Posterior cingulate gyrus (tissue), 11 donors: ENCODE data around the gene HOOK2.
A peak's percentile ranks its signal among the peaks of the same experiment; 100 is the strongest.
"Not testable (repeated sequence)": the region's sequence is repeated elsewhere in the genome, so short reads cannot be mapped to it uniquely, and the experiment has no call there.

Experiments
- DNase-seq, 10 donors: peaks; one replicate each; pipeline versions ENCODE4 v3.0.0 to v3.0.0-alpha.2; 2020 to 2021; ENCODE audit warnings: mixed read lengths in 3 of 10
- intact Hi-C: fragments of 100-400 bp; cut with DNase I; formaldehyde crosslinking; loops from one replicate; pipeline ENCODE4 v1.15.1; 2023

The HOOK2 gene

DNA sequence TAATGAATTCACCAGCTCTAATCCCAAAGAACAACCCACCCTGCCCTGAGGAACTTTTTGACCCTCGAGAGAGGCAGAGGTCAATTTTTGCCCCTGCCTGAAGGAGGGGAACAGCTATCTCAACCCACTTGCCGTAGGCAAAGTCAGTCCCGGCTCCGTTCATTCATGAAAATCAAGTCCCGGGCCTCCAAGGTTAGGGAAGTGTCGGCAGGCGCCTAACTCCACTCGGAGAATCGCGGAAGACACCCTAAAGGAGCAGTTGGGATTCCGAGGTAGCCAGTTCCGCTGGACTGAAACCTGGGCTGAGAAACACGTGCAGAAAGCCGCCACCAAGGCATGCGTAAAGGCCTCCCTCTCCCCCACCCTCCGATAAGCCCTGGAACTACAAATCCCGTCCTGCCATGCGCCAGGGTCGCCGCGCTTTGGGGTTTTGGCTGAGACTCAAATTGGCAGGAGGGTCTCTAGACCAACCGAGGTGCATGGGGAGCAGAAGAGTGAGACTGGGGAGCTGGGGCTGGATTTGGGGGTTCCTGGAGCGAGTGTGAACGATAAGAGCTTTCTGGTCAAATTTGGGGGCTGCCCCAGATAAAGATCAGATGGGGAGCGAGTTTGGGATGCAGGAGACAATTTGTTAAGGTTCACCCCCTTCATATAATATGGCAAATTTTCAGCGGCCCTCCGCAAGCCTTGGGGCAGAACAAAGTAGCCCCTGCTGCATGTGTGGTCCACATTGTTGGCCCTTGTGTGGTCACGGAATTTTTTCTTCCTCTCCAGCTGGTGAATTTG, 51.5 kb downstream of the HOOK2 start, which contains the start of gene TNPO2:
TNPO2 (minus strand) TSS at position 292 of the 786 bp plus-strand sequence. CDS start 2,955 bp downstream, outside the sequence.
- DNase-seq = peak; percentile 43 to 93 (median 66)
- intact Hi-C loops = no loop called here

- DNase-seq = no peak
Observed at GRCh38 chr19:12723381-12723640, 52.0 kb downstream of the HOOK2 start.

GRCh38 chr19:12722566-12723380, 52.6 kb downstream of the HOOK2 start:
- intact Hi-C loops = loop anchor here (1.0 kb wide), 1 partner anchor 12 kb away; the partner anchor contains the start of gene TRIR
- DNase-seq = peak; percentile 94 to 99 (median 97)

More at GRCh38 chr19:12723381-12723640, 52.0 kb downstream of the HOOK2 start:
- intact Hi-C loops = no loop called here

DNA sequence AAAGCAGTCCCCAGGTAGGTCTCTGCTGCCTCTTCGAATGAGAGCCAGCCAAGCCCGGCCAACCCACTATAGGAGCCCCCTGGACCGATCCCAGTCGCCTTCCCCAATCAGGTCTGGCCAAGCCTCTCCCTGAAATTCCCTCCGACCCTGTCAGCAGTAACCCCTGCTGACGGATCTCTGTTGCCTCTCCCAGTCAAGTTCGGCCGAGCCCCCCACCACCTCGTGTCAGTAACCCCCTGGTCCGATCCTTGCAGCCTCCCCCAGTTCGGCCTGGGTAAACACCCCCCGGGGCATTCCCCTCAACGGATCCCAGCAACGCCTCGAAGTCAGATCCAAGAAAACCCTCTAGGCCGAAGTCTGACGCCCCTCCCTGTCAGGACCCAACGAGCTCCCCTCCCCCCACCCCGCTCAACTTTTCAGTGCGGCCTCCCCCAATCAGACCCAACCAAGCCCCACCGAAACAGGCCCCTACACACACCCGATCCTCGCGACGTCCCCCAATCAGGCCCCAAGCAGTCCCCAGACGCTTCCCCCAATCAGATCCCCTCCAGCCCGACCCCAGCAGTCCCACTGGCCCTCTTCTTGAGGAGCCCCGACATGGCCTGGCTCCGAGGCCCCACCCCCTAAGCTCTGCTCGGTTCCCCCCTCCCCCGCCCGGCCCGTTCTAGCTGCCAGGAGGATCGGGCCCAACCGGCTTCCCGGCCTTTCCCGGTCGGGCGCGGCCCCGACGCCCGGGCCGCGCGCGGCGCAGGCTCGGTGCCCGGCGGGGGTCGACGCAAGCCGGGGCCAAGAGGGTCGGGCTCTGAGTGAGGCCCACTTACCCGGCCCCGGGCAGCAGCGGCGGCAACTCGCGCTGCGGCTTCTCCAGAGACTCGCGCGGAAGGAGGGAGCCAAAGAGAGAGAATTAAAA, 53.4 kb downstream of the HOOK2 start:
- intact Hi-C loops = loop anchor here (1.0 kb wide), 1 partner anchor 12 kb away; the partner anchor contains the start of gene TRIR
- peak in 9 of 10 donors; percentile 27 to 83 (median 45) for DNase-seq

DNA sequence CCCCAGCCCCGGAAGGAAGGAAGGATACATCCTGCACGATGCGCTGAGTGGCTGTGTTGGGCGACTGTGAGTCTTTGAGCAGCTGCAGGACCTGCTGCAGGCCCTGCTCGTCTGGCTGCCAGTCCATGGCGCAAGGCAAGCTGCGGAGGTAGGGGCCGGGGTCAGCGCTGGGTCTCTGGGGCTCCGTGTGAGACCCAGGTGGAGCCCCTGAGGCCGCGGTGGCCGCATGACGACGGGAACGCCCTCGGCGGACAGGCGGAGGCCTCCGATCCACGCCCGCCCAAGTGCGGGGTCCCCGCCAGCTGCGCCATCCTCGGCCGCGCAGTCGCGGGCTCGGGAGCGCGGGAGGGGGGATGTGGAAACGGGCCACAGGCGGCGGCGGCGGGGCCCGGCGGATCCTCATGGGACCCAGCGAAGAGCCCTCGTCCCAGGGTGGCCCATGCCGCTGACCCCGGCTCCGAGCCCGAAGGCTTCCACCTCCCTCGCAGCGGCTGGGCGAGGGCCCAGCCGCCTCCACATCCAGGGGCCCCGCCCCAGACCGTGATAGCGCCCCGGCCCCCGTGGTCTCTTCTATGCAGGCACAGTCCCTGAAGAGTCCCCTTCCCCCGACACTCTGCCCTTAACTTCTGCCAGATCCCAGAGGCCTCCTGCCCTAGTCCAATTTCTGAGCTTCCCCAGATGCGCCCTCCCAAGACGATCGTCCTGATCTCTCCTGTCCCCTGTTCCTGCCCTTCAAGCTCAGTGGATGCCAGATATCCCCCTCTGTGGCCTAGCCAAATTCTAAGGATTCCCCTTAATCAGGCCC, 54.3 kb downstream of the HOOK2 start:
- intact Hi-C loops = no loop called here
- peak in 7 of 10 donors; percentile 15 to 88 (median 28) for DNase-seq

- intact Hi-C loops = no loop called here
- DNase-seq = no peak
Observed at GRCh38 chr19:12720296-12720695, 55.1 kb downstream of the HOOK2 start.

DNA sequence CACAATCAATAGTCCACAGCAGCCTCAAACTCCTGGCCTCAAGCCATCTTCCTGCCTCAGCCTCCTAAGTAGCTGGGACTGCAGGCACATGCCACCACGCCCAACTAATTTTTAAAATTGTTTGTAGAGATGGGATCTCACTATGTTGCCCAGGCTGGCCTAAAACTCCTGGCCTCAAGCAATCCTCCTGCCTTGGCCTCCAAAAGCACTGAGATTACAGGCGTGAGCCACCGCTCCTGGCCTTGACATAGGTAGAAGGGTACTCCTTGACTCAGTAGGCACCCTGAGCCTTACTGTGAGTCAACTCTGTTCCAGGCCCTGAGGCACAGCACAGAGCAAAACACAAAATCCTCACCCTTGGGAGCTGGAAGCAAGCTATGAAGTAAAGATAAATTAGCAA, 59.4 kb downstream of the HOOK2 start:
- no peak for DNase-seq
- intact Hi-C loops = no loop called here

GRCh38 chr19:12715102-12715501, 60.2 kb downstream of the HOOK2 start:
- intact Hi-C loops = no loop called here

GRCh38 chr19:12713304-12713703, 62.0 kb downstream of the HOOK2 start:
- intact Hi-C loops, DNase-seq: not testable (repeated sequence)

More at GRCh38 chr19:12715102-12715501, 60.2 kb downstream of the HOOK2 start:
- peak in 1 of 10 donors; percentile 47 for DNase-seq
